Measurements from ENCODE around the gene SRPK3.

Gene SRPK3

DNA sequence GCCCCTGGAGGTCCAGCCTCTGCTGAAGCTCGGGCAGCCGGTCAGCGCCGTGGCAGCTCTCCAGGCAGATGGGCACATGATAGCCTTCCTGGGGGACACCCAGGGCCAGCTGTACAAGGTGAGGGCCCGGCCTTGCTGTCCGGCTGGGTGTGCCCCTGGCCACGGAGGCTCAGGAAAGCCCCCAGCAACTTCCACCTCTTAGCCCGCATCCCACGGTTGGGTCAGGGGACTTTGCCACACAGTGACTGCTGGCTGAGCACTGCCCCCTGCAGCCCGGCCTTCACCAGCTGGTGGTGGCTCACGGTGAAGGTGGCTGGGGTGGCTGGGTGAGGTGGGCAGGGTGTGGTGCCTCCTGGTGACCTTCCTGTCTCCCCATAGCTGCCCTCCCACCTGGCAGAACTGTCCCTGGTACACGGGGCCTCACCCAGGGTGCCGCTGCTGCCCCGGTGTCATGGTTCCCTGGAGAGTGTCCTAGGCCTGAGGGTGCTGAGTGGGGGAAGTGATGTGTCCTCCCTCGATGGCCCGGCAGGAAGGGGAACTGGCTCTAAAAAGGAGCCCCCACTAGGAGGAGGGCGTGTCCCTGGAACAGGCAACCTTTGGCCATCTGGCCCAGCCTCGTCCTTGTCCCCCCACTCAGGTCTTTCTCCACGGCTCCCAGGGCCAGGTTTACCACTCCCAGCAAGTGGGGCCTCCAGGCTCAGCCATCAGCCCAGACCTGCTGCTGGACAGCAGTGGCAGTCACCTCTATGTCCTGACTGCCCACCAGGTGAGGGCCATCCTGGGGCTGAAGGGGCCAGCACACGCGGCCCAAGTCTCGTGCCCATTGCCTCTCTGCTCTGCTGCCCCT, 12.3 kb upstream of the SRPK3 start:
- no peak for TF ChIP-seq JUND (IDR thresholded peaks at IDR 0.05; ENCODE audit: low read depth)
- no peak for DNase-seq (ENCODE audit: low read depth in 1 of 2, low spot score in 1 of 2)
- in situ Hi-C loops (cut with HindIII; ENCODE audit: low pct_unique_long_range_greater_than_20kb, low sequenced_read_pairs): no loop called here

DNA sequence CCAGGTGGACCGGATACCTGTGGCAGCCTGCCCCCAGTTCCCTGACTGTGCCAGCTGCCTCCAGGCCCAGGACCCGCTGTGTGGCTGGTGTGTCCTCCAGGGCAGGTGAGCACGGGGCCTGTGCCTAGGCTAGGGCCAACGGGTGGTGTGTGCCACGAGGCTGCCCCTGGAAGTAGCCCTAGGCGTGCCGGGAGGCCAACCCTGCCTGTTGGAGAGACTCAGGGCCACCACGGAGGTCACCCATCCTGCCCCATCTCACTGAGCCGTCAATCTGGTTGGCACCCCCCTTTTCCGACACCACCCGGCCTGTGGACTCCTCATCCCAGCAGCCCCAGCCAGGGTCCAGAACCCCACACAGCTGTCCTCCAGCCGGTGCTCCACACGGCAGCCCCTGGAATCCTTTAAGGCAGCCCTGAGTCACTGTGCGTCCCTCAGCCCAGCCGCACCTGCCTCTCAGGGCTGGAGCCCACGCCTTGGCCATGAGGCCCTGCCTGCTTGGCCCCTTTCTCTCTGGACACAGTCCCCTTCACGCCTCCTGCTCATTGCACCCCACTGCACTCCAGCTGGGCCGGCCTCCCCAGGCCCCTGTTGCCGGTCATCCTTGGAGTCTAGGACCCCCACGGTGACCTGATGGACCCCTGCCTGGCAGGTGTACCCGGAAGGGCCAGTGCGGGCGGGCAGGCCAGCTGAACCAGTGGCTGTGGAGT, 11.5 kb upstream of the SRPK3 start:
- in situ Hi-C loops (cut with HindIII; ENCODE audit: low pct_unique_long_range_greater_than_20kb, low sequenced_read_pairs): no loop called here
- no peak for DNase-seq (ENCODE audit: low read depth in 1 of 2, low spot score in 1 of 2)
- no peak for TF ChIP-seq JUND (IDR thresholded peaks at IDR 0.05; ENCODE audit: low read depth)

DNA sequence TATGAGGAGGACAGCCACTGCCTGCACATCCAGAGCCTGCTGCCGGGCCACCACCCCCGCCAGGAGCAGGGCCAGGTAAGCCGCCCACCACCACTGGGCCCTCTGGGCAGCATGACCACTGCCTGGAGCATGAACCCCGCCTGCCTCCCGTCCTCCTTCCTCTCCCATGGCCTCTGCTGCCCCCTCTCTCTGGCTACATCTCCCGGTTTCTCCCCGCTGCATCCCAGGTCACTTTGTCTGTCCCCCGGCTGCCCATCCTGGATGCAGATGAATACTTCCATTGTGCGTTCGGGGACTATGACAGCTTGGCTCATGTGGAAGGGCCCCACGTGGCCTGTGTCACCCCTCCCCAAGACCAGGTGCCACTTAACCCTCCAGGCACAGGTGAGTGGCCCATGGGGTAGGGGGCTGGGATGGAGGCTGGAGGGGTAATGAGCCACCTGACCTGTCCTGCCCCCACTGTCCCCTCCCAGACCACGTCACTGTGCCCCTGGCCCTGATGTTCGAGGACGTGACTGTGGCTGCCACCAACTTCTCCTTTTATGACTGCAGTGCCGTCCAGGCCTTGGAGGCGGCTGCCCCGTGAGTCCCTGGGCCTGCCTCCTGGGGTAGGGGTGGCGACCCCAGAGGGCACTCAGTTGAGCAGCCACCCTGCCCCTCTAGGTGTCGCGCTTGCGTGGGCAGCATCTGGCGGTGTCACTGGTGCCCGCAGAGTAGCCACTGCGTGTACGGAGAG, 10.8 kb upstream of the SRPK3 start:
- in situ Hi-C loops (cut with HindIII; ENCODE audit: low pct_unique_long_range_greater_than_20kb, low sequenced_read_pairs): no loop called here
- TF ChIP-seq JUND (IDR thresholded peaks at IDR 0.05; ENCODE audit: low read depth): no peak
- DNase-seq (ENCODE audit: low read depth in 1 of 2, low spot score in 1 of 2): no peak

DNA sequence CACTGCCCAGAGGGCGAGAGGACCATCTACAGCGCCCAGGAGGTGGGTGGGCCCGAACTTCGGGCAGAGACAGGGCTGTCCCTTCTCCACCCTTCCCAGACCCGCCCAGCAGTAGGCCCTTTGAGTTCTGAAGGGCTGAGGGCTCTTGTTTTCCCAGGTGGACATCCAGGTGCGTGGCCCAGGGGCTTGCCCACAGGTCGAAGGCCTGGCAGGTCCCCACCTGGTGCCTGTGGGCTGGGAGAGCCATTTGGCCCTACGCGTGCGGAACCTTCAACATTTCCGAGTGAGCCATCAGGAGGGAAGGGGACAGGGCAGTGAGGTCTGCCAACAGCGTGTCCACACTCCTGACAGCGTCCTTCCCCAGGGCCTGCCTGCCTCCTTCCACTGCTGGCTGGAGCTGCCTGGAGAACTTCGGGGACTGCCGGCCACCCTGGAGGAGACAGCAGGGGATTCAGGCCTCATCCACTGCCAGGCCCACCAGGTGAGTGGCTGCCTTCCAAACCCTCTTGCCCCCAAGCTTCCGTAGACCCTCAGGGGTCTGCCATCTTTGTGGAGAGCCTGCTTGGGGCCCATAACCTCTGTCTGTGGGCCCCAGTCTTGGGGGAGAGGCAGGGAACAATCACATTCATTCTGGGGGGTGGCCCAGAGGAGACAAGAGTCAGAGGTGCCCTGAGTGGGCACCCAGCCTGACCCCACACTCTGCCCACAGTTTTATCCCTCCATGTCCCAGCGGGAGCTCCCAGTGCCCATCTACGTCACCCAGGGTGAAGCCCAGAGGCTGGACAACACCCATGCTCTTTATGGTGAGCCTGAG, 10.0 kb upstream of the SRPK3 start:
- in situ Hi-C loops (cut with HindIII; ENCODE audit: low pct_unique_long_range_greater_than_20kb, low sequenced_read_pairs): no loop called here
- no peak for TF ChIP-seq JUND (IDR thresholded peaks at IDR 0.05; ENCODE audit: low read depth)
- no peak for DNase-seq (ENCODE audit: low read depth in 1 of 2, low spot score in 1 of 2)

DNA sequence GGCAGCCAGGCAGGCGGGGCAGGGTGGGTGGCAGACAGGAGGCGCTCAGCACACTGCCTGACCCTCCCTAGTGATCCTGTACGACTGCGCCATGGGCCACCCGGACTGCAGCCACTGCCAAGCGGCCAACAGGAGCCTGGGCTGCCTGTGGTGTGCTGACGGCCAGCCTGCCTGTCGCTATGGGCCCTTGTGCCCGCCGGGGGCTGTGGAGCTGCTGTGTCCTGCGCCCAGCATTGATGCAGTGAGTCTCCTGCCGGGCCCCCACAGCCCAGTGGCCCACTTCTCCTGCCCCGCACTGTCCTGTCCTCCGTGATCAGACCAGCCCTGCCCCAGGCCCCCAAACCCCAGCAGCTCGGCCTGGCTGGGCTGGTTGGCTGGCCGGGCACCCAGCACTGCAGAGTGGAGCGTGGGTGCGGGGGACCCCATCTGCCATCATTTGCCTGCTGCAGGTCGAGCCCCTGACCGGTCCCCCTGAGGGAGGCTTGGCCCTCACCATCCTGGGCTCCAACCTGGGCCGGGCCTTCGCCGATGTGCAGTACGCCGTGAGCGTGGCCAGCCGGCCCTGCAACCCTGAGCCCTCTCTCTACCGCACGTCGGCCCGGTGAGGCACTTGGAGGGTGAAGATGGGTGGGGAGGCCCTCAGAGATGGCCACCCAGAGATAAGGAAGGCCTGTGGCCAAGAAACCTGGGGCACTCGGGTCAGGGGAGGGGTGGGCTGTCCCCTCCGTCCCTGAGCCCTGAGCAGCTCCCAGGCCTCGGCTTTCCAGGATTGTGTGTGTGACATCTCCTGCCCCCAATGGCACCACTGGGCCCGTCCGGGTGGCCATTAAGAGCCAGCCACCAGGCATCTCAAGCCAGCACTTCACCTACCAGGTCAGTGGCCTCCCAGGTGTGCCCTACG, 9.2 kb upstream of the SRPK3 start:
- in situ Hi-C loops (cut with HindIII; ENCODE audit: low pct_unique_long_range_greater_than_20kb, low sequenced_read_pairs): no loop called here

DNA sequence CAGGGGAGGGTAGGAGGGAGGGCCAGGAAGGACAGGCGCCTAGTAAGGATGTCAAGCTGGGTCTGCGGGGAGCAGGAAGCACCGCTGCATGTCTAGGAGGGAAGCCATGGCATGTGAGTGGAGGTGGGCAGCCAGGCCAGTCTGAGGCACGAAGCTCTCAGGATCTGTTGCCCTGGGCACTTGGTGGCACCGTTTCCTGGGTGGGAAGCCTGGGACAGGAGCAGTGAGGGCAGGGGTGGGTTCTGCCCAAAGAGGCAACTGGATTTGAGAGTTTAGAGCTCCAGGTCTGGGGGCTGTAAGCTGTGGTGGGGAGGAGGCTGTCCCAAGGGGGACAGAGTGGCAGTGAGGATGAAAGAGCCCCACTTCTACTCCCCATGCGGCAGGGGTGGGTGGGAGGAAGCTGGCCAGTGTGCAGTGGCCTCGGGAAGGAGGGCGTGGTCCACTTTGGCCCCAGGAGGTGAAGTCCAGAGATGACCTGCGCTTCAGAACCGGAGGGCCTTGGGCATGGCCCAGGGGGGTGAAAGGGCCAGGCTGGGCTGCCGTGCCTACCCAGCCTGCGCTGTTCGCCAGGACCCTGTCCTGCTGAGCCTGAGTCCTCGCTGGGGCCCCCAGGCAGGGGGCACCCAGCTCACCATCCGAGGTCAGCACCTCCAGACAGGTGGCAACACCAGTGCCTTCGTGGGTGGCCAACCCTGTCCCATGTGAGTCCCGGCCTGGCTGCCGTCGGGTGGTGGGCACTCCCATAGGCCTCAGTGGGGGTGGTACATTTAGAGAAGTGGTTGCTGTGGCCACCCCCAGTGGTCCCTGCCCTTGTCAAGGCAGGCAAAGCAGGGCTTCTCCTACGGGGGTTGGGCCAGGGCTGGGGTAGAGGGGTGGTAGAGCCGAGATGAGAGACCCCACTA, 8.3 kb upstream of the SRPK3 start:
- in situ Hi-C loops (cut with HindIII; ENCODE audit: low pct_unique_long_range_greater_than_20kb, low sequenced_read_pairs): no loop called here
- DNase-seq (ENCODE audit: low read depth in 1 of 2, low spot score in 1 of 2): no peak
- no peak for TF ChIP-seq JUND (IDR thresholded peaks at IDR 0.05; ENCODE audit: low read depth)

More for the DNA sequence above, 9.2 kb upstream of the SRPK3 start:
- DNase-seq (ENCODE audit: low read depth in 1 of 2, low spot score in 1 of 2): no peak
- no peak for TF ChIP-seq JUND (IDR thresholded peaks at IDR 0.05; ENCODE audit: low read depth)

DNA sequence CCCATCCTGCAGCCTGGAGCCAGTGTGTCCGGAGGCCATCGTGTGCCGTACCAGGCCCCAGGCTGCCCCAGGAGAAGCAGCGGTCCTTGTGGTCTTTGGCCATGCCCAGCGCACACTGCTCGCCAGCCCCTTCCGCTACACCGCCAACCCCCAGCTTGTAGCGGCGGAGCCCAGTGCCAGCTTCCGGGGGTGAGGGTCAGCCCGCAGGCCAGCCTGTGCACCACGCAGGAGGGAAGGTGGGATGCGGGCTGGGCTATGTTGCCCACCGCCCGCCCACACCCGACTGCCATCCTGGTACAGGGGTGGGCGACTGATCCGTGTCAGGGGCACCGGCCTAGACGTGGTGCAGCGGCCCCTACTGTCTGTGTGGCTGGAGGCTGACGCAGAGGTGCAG, 7.6 kb upstream of the SRPK3 start:
- no peak for TF ChIP-seq JUND (IDR thresholded peaks at IDR 0.05; ENCODE audit: low read depth)
- in situ Hi-C loops (cut with HindIII; ENCODE audit: low pct_unique_long_range_greater_than_20kb, low sequenced_read_pairs): no loop called here
- DNase-seq (ENCODE audit: low read depth in 1 of 2, low spot score in 1 of 2): no peak

DNA sequence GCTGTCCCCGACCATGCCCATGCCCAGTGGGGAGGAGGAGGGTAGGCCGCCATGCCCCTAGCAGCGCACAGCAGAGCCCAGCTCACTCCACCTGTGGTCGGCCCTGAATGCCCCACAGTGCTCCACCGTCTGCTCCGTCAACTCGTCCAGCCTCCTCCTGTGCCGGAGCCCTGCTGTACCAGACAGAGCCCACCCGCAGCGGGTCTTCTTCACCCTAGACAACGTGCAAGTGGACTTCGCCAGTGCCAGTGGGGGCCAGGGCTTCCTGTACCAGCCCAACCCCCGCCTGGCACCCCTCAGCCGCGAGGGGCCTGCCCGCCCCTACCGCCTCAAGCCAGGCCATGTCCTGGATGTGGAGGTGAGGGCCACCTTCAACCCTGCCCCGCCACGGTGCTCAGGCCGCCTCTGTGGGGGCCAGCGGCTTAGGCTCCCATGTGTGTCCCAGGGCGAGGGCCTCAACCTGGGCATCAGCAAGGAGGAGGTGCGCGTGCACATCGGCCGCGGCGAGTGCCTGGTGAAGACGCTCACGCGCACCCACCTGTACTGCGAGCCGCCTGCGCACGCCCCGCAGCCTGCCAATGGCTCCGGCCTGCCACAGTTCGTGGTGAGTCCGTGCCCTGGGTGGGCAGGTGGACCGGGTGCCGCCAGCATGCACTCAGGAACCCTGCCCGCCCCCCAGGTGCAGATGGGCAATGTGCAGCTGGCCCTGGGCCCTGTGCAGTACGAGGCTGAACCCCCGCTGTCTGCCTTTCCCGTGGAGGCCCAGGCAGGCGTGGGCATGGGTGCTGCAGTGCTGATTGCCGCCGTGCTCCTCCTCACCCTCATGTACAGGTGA, 6.9 kb upstream of the SRPK3 start:
- TF ChIP-seq JUND (IDR thresholded peaks at IDR 0.05; ENCODE audit: low read depth): no peak
- no peak for DNase-seq (ENCODE audit: low read depth in 1 of 2, low spot score in 1 of 2)
- in situ Hi-C loops (cut with HindIII; ENCODE audit: low pct_unique_long_range_greater_than_20kb, low sequenced_read_pairs): no loop called here

DNA sequence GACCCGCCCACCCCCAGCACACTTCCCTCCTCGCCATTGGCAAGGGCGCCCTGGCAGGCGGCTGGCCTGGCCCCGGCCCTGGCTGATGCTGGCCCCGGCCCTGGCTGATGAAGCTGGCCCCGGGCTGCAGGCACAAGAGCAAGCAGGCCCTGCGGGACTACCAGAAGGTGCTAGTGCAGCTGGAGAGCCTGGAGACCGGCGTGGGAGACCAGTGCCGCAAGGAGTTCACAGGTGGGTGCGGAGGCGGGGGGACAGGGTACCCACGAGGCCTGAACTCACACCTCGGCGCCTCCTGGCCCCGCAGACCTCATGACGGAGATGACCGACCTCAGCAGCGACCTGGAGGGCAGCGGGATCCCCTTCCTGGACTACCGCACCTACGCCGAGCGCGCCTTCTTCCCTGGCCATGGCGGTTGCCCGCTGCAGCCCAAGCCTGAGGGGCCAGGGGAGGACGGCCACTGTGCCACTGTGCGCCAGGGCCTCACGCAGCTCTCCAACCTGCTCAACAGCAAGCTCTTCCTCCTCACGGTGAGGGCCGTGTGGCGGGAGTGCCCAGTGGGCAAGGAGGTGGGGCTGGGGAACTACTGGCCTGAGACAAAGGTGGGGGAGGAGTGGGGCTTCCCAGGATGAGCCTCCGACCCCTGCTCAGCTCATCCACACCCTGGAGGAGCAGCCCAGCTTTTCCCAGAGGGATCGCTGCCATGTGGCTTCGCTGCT, 6.1 kb upstream of the SRPK3 start:
- in situ Hi-C loops (cut with HindIII; ENCODE audit: low pct_unique_long_range_greater_than_20kb, low sequenced_read_pairs): no loop called here
- DNase-seq (ENCODE audit: low read depth in 1 of 2, low spot score in 1 of 2): no peak

More for the DNA sequence above, 6.1 kb upstream of the SRPK3 start:
- TF ChIP-seq JUND (IDR thresholded peaks at IDR 0.05; ENCODE audit: low read depth): no peak

Data from T47D (cell line).